22Rv1 (cell line): ENCODE data around the gene C3orf80.

Source experiments
- CTCF ChIP-seq: fragments of 450-650 bp; IDR thresholded peaks from 2 replicates; pipeline ENCODE4 v1.5.1; 2017; ENCODE audit warnings: mild to moderate bottlenecking
- ZFX ChIP-seq: fragments of 450-650 bp; IDR thresholded peaks from 2 replicates; pipeline ENCODE4 v1.6.1; 2017; ENCODE audit warnings: antibody characterized with exemption, borderline replicate concordance

GRCh38 chr3:160253298-160253697 lies 28.1 kb downstream of the C3orf80 start:
- TF ChIP-seq CTCF (no peak), ZFX (no peak)
